OCI-LY7 (cell line): ENCODE measurements around the gene CACNA2D1. TPM values are rescaled to one million over a fixed set of nuclear protein-coding genes. Genes with fewer than 3 reads are reported as not detected.

Experiments used
- BruUV-seq: library from RNA; stranded (reverse); fragments of 400-500 nt; replicated peaks from 2 replicates; lab custom pipeline; 2021; lab: Mats Ljungman, UMichigan
- CTCF ChIA-PET: fragments of 300-600 bp; sonication (Branson Sonifier 250); formaldehyde crosslinking; loops from one replicate; lab custom pipeline; 2022; ENCODE audit warnings: antibody characterized with exemption; ENCODE audit not compliant: unreplicated experiment; lab: Charles Lee
- POLR2A ChIA-PET: fragments of 300-600 bp; sonication (Branson Sonifier 250); formaldehyde crosslinking; loops from one replicate; lab custom pipeline; 2022; ENCODE audit warnings: antibody characterized with exemption; lab: Charles Lee
- DNase-seq: peaks from one replicate; pipeline ENCODE4 v3.0.0-alpha.2; 2015; ENCODE audit warnings: low spot score
- H2AFZ ChIP-seq: fragments of 200-600 bp; sonication (generic), shearing (Covaris generic); 2 replicates; pipeline ENCODE4 v1.6.1; 2014; ENCODE audit warnings: mild to moderate bottlenecking, antibody characterized with exemption, low read length, moderate library complexity
- H3K27ac ChIP-seq: fragments of 200-600 bp; sonication (generic); 2 replicates; pipeline ENCODE4 v1.5.1; 2014; ENCODE audit warnings: mixed run types, low read depth, mild to moderate bottlenecking, moderate library complexity, low read length, inconsistent platforms; ENCODE audit not compliant: poor library complexity, severe bottlenecking
- H3K36me3 ChIP-seq: fragments of 200-600 bp; sonication (generic); 2 replicates; pipeline ENCODE4 v1.6.1; 2014; ENCODE audit warnings: mild to moderate bottlenecking, antibody characterized with exemption, low read length, moderate library complexity, mixed read lengths; ENCODE audit not compliant: insufficient read depth
- H3K4me1 ChIP-seq: fragments of 200-600 bp; sonication (generic); 2 replicates; pipeline ENCODE4 v1.5.1; 2014; ENCODE audit warnings: mild to moderate bottlenecking, low read length; ENCODE audit not compliant: insufficient read depth, poor library complexity, severe bottlenecking
- H3K4me2 ChIP-seq: fragments of 200-600 bp; sonication (generic); 2 replicates; pipeline ENCODE4 v1.6.1; 2014; ENCODE audit warnings: mild to moderate bottlenecking, low read length
- H3K4me3 ChIP-seq: fragments of 200-600 bp; sonication (generic); 2 replicates; pipeline ENCODE4 v1.5.1; 2014; ENCODE audit warnings: mild to moderate bottlenecking, low read depth, low read length; ENCODE audit not compliant: poor library complexity, severe bottlenecking
- H3K79me2 ChIP-seq: fragments of 200-600 bp; sonication (generic); 2 replicates; pipeline ENCODE4 v1.6.1; 2016; ENCODE audit warnings: low read depth, mild to moderate bottlenecking, low read length, moderate library complexity, mixed read lengths; ENCODE audit not compliant: insufficient read depth
- H3K9me2 ChIP-seq: fragments of 200-600 bp; sonication (generic); 2 replicates; pipeline ENCODE4 v1.6.1; 2016; ENCODE audit warnings: mild to moderate bottlenecking, low read length, mixed read lengths; ENCODE audit not compliant: insufficient read depth
- H3K9me3 ChIP-seq: fragments of 200-600 bp; sonication (generic); 2 replicates; pipeline ENCODE4 v1.6.1; 2014; ENCODE audit warnings: mild to moderate bottlenecking, mixed run types, low read length, mixed read lengths
- H4K20me1 ChIP-seq: fragments of 200-600 bp; sonication (generic); 2 replicates; pipeline ENCODE4 v1.6.1; 2014; ENCODE audit warnings: mild to moderate bottlenecking, antibody characterized with exemption, low read length, moderate library complexity, mixed read lengths; ENCODE audit not compliant: insufficient read depth
- CTCF ChIP-seq: fragments of 200-600 bp; sonication (generic); conservative IDR thresholded peaks from 2 replicates; pipeline ENCODE4 v1.5.1; 2014; ENCODE audit warnings: mild to moderate bottlenecking, antibody characterized with exemption, low read length, moderate library complexity, mixed read lengths
- EZH2phosphoT487 ChIP-seq: fragments of 200-600 bp; sonication (generic); IDR thresholded peaks from 2 replicates; pipeline ENCODE4 v1.6.1; 2018; ENCODE audit warnings: low read depth, borderline replicate concordance, mild to moderate bottlenecking, mixed run types, antibody characterized with exemption, low read length, moderate library complexity, mixed read lengths
- intact Hi-C: fragments of 100-400 bp; cut with micrococcal nuclease; formaldehyde crosslinking; loops from one replicate; pipeline ENCODE4 v1.10.0; 2022; ENCODE audit not compliant: unreplicated experiment
- total RNA-seq, 2 experiments: library from RNA; depleted of rRNA in 1 of 2; stranded (reverse); fragments of >200 nt in 1 of 2; shearing (Covaris generic) in 1 of 2; gene quantifications; 2 replicates each; pipeline ENCODE4 v1.2.3, GENCODE V29; 2014 to 2022

Gene CACNA2D1
- total RNA-seq, 2 experiments from 2014 or later: not detected

- intact Hi-C loops: no loop called here
- CTCF ChIA-PET: interaction anchor here (1.0 kb wide), 1 partner anchor 8 kb away, joined by 3 read pairs; no protein-coding TSS in a partner anchor
Observed at GRCh38 chr7:82477733-82478515, 34.3 kb upstream of the CACNA2D1 start.

GRCh38 chr7:82472966-82473365 lies 29.4 kb upstream of the CACNA2D1 start:
- H3K4me1 ChIP-seq: no peaks in the 10 kb centered on the region
- intact Hi-C loops: no loop called here
- no peaks in the 10 kb centered on the region for H3K36me3 ChIP-seq
- no peak for DNase-seq
- no peaks in the 10 kb centered on the region for H3K79me2 ChIP-seq
- no peak overlapping the region for H2AFZ ChIP-seq
- BruUV-seq: no TSS peak
- POLR2A ChIA-PET: no interaction called here
- no peak overlapping the region for H3K4me3 ChIP-seq
- CTCF ChIA-PET: no interaction called here
- H3K9me2 ChIP-seq: no peaks in the 10 kb centered on the region
- no peak for TF ChIP-seq EZH2phosphoT487
- TF ChIP-seq CTCF: no peak
- no peak overlapping the region for H3K27ac ChIP-seq
- H4K20me1 ChIP-seq: no peaks in the 10 kb centered on the region
- no peaks in the 10 kb centered on the region for H3K9me3 ChIP-seq
- no peak overlapping the region for H3K4me2 ChIP-seq

More at GRCh38 chr7:82477733-82478515, 34.3 kb upstream of the CACNA2D1 start:
- Histone ChIP-seq H3K9me3 (no peaks in the 10 kb centered on the region), H3K4me1 (no peaks in the 10 kb centered on the region), H3K27ac (no peak overlapping the region), H3K9me2 (no peaks in the 10 kb centered on the region), H3K36me3 (no peaks in the 10 kb centered on the region), H3K4me2 (no peak overlapping the region), H3K79me2 (no peaks in the 10 kb centered on the region), H4K20me1 (no peaks in the 10 kb centered on the region), H2AFZ (no peak overlapping the region), H3K4me3 (no peak overlapping the region)
- no peak for TF ChIP-seq CTCF
- TF ChIP-seq EZH2phosphoT487: no peak
- BruUV-seq: no TSS peak
- POLR2A ChIA-PET: interaction anchor here (0.6 kb wide), 1 partner anchor 46 kb away, joined by 4 read pairs; no protein-coding TSS in a partner anchor
- DNase-seq: no peak
